B cell (primary cell): Measurements from ENCODE around the gene KDM5B. TPM values are rescaled to one million over a fixed set of nuclear protein-coding genes. Genes with fewer than 3 reads are reported as not detected.

Experiments
- ATAC-seq: fragments of 200-7000 bp; cut with Tn5 transposase; one replicate; pipeline ENCODE4 v1.10.0; 2021; ENCODE audit warnings: low read depth, mild to moderate bottlenecking, moderate number of reproducible peaks, moderate library complexity
- CTCF ChIA-PET: fragments of 350-600 bp; sonication (Branson Sonifier 250); formaldehyde crosslinking; loops from one replicate; lab custom pipeline; 2021; ENCODE audit warnings: antibody characterized with exemption, inconsistent platforms; lab: Charles Lee
- POLR2A ChIA-PET: fragments of 350-600 bp; sonication (Branson Sonifier 250); formaldehyde crosslinking; loops from one replicate; lab custom pipeline; 2021; ENCODE audit warnings: antibody characterized with exemption; lab: Charles Lee
- DNase-seq: peaks from one replicate; pipeline ENCODE4 v3.0.0; 2013
- H2AFZ ChIP-seq: 2 replicates; pipeline ENCODE4 v1.6.1; 2012; ENCODE audit warnings: mild to moderate bottlenecking, low read depth, low read length; ENCODE audit not compliant: insufficient read depth, poor library complexity, severe bottlenecking
- H3K27ac ChIP-seq, 2 donors: 1 replicate in 1 of 2; 2 replicates in 1 of 2; pipeline ENCODE4 v1.5.1; 2012 to 2013; ENCODE audit warnings: low read length in 2 of 2, mild to moderate bottlenecking in 2 of 2, moderate library complexity in 1 of 2
- H3K27me3 ChIP-seq, 4 experiments: fragments of 200-600 bp in 1 of 4; sonication (generic) in 1 of 4; replicated peaks in 1 of 4; 1 replicate in 2 of 4; 2 replicates in 2 of 4; pipeline versions ENCODE4 v1.6.1 to v1.7.0; 2013 to 2016; ENCODE audit warnings: low read length in 3 of 4, mild to moderate bottlenecking in 2 of 4, mixed read lengths in 1 of 4, moderate library complexity in 1 of 4; ENCODE audit not compliant: insufficient read depth in 4 of 4, control insufficient read depth in 3 of 4; ENCODE audit errors: control extremely low read depth in 1 of 4
- H3K36me3 ChIP-seq, 2 experiments: replicated peaks in 1 of 2; 1 replicate in 1 of 2; 2 replicates in 1 of 2; pipeline versions ENCODE4 v1.6.1 to v1.7.1; 2013; ENCODE audit warnings: low read length in 1 of 2; ENCODE audit not compliant: insufficient read depth in 2 of 2, control insufficient read depth in 1 of 2; ENCODE audit errors: control extremely low read depth in 1 of 2, extremely low read depth in 1 of 2
- H3K4me1 ChIP-seq, 2 donors: fragments of 200-600 bp in 1 of 2; sonication (generic) in 1 of 2; 1 replicate in 1 of 2; 2 replicates in 1 of 2; pipeline versions ENCODE4 v1.5.1 to v1.6.1; 2013 to 2017; ENCODE audit warnings: low read length in 2 of 2; ENCODE audit not compliant: control insufficient read depth in 2 of 2, insufficient read depth in 2 of 2
- H3K4me2 ChIP-seq: replicated peaks from 2 replicates; pipeline ENCODE3; 2012; ENCODE audit warnings: mild to moderate bottlenecking, low read depth, low read length; ENCODE audit not compliant: poor library complexity, severe bottlenecking
- H3K4me3 ChIP-seq, 5 experiments: fragments of 200-600 bp in 1 of 5; sonication (generic) in 1 of 5; 1 replicate in 3 of 5; 2 replicates in 2 of 5; pipeline versions ENCODE4 v1.5.1 to v1.7.0; 2011 to 2016; ENCODE audit warnings: low read length in 4 of 5, mild to moderate bottlenecking in 4 of 5, low read depth in 2 of 5, control low read depth in 1 of 5, moderate library complexity in 1 of 5; ENCODE audit not compliant: insufficient read depth in 1 of 5; ENCODE audit errors: control extremely low read depth in 1 of 5, extremely low read depth in 1 of 5
- H3K79me2 ChIP-seq: fragments of 200-600 bp; sonication (generic); one replicate; pipeline ENCODE4 v1.6.0; 2016; ENCODE audit warnings: low read length; ENCODE audit not compliant: control insufficient read depth, insufficient read depth
- H3K9ac ChIP-seq: fragments of 200-600 bp; sonication (generic); 2 replicates; pipeline ENCODE4 v1.6.1; 2017; ENCODE audit warnings: mild to moderate bottlenecking, low read length, moderate library complexity
- H3K9me3 ChIP-seq, 3 donors: one replicate each; pipeline versions ENCODE4 v1.6.1 to v1.7.1; 2013; ENCODE audit warnings: low read length in 2 of 3; ENCODE audit not compliant: control insufficient read depth in 2 of 3, insufficient read depth in 1 of 3; ENCODE audit errors: control extremely low read depth in 1 of 3
- H4K20me1 ChIP-seq: 2 replicates; pipeline ENCODE4 v1.6.0; 2012; ENCODE audit warnings: mild to moderate bottlenecking, low read length; ENCODE audit not compliant: insufficient read depth, control insufficient read depth, poor library complexity, severe bottlenecking
- H3K27ac Mint-ChIP-seq: one replicate; pipeline ENCODE4 v1.8.0; 2021; ENCODE audit warnings: mixed read lengths
- H3K27me3 Mint-ChIP-seq: one replicate; pipeline ENCODE4 v1.8.0; 2021; ENCODE audit warnings: mixed read lengths
- H3K4me1 Mint-ChIP-seq: one replicate; pipeline ENCODE4 v1.8.0; 2021; ENCODE audit warnings: mixed read lengths
- H3K4me3 Mint-ChIP-seq: one replicate; pipeline ENCODE4 v1.8.0; 2021; ENCODE audit warnings: mixed read lengths
- H3K9me3 Mint-ChIP-seq: one replicate; pipeline ENCODE4 v1.8.0; 2022; ENCODE audit warnings: mixed read lengths; ENCODE audit not compliant: insufficient read depth
- CTCF ChIP-seq: fragments of 200-600 bp; IDR thresholded peaks from one replicate; pipeline ENCODE4 v1.8.0; 2022; ENCODE audit warnings: antibody characterized with exemption, mild to moderate bottlenecking
- EZH2 ChIP-seq: IDR thresholded peaks from 2 replicates; pipeline ENCODE4 v1.6.1; 2012; ENCODE audit warnings: borderline replicate concordance, low read depth, mild to moderate bottlenecking, moderate library complexity, low read length; ENCODE audit not compliant: insufficient read depth, poor library complexity, severe bottlenecking
- WGBS: methylation state at CpG from one replicate; pipeline ENCODE4 v1.1.5; 2013; ENCODE audit warnings: missing lambda C conversion rate; ENCODE audit not compliant: insufficient coverage; 5-methylcytosine and 5-hydroxymethylcytosine counted together
- intact Hi-C: fragments of 100-400 bp; cut with micrococcal nuclease; formaldehyde crosslinking; loops from one replicate; pipeline ENCODE4 v1.10.0; 2022
- polyA plus RNA-seq: library from polyadenylated mRNA; depleted of rRNA; stranded (reverse); fragments of >200 nt; gene quantifications from 2 replicates; pipeline ENCODE4 v1.2.3, GENCODE V29; 2012
- total RNA-seq, 2 donors: library from RNA; stranded (reverse); fragments of 120-200 nt in 1 of 2; gene quantifications; 1 replicate in 1 of 2; 2 replicates in 1 of 2; pipeline versions ENCODE4 v1.2.3 to v1.2.4, GENCODE V29; 2013 to 2022

The KDM5B gene
- total and polyA plus RNA-seq, 2 donors (not counting 1 experiment from before 2014, with no cell fraction given): 11.2 to 62.7 TPM

DNA sequence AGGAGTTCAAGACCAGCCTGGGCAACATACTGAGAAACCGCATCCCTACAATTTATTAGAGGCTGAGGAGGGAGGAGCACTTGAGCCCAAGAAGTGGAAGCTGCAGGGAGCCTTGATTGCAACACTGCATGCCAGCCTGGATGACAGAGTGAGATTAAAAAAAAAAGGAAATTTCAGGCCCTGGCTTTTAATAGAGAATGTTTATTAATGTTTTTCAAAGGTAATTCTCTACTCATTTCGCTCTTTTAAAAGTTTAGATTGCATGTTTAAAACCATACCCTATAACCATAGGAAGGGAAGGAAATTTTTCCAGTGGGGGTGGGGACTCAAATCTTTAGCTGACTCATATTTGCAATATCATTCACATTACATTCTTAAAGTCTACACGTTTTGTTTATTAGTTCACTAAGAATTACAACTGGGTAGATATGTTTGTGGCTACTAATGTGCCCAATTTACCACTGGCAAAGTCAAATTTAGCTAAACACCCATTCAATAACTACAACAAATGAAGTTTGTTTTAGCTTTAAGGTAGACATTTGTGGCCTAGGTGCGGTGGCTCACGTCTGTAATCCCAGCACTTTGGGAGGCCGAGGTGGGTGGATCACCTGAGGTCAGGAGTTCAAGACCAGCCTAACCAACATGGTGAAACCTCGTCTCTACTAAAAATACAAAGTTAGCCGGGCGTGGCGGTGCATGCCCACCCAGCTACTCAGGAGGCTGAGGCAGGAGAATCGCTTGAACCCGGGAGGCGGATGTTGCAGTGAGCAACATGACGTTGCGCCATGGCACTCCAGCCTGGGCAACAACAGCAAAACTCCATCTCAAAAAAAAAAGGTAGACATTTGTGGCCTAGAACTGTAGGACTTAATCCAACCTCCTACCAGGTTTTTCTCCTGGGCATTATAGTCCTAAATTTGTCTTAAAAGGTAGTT is 5.0 kb downstream of the KDM5B start:
- H4K20me1 ChIP-seq: peaks cover 53% of the 10 kb centered on the region
- H3K4me3 Mint-ChIP-seq: no peak overlapping the region

More for the DNA sequence above, 5.0 kb downstream of the KDM5B start:
- DNase-seq (no peak), ATAC-seq (no peak)
- Mint-ChIP-seq H3K4me1 (peaks cover 48% of the 10 kb centered on the region), H3K9me3 (no peaks in the 10 kb centered on the region), H3K27me3 (no peaks in the 10 kb centered on the region), H3K27ac (no peak overlapping the region)
- intact Hi-C loops: no loop called here
- no peaks in the 10 kb centered on the region for H3K9me3 ChIP-seq
- WGBS: 94% methylated on average over 5 of the region's 15 CpGs
- H3K27me3 ChIP-seq: no peaks in the 10 kb centered on the region
- H3K4me2 ChIP-seq: no peak overlapping the region
- H3K27ac ChIP-seq: no peak overlapping the region
- no peak overlapping the region for H3K4me3 ChIP-seq
- peaks cover 99% of the 10 kb centered on the region for H3K79me2 ChIP-seq
- TF ChIP-seq CTCF (no peak), EZH2 (no peak)
- H3K9ac ChIP-seq: no peak overlapping the region
- POLR2A ChIA-PET: no interaction called here
- CTCF ChIA-PET: no interaction called here
- H3K4me1 ChIP-seq: peaks cover 23 to 28% of the 10 kb centered on the region in 2 donors
- H3K36me3 ChIP-seq: no peaks in the 10 kb centered on the region
- no peak overlapping the region for H2AFZ ChIP-seq
